Left kidney (tissue), 8 donors: ENCODE results near the gene USP17L30. TPM values are rescaled to one million over a fixed set of nuclear protein-coding genes. Genes with fewer than 3 reads are reported as not detected.
"Not testable (repeated sequence)": the region's sequence is repeated elsewhere in the genome, so short reads cannot be mapped to it uniquely, and the experiment has no call there.

Experiments
- DNase-seq: peaks from one replicate; pipeline ENCODE4 v3.0.0-alpha.2; 2013
- long read RNA-seq, 8 donors: transcript quantifications; one replicate each; lab custom pipeline, GENCODE V29; 2026
- polyA plus RNA-seq: library from polyadenylated mRNA; unstranded; fragments of 120-200 nt; gene quantifications from one replicate; pipeline ENCODE4 v1.2.1, GENCODE V29; 2013; ENCODE audit not compliant: insufficient read length

Gene USP17L30
- polyA plus RNA-seq = not detected
- long read RNA-seq, donor 1 = 0 reads
- long read RNA-seq, donor 2 = 0 reads
- long read RNA-seq, donor 3 = 0 reads
- long read RNA-seq, donor 4 = 0 reads
- long read RNA-seq, donor 5 = 0 reads
- long read RNA-seq, donor 6 = 0 reads
- long read RNA-seq, donor 7 = 0 reads
- long read RNA-seq, donor 8 = 0 reads

GRCh38 chr4:9362829-9363228 lies at the start of gene USP17L30:
Gene USP17L30, plus strand, starts transcription at chr4:9363129. Its CDS starts 0 bp downstream, at chr4:9363129.
- not testable (repeated sequence) for DNase-seq

- not testable (repeated sequence) for DNase-seq
Observed at GRCh38 chr4:9324191-9324590, 38.7 kb upstream of the USP17L30 start.

- DNase-seq = not testable (repeated sequence)
Observed at GRCh38 chr4:9324865-9325264, 38.1 kb upstream of the USP17L30 start, which contains the start of gene USP17L24. Gene USP17L24, plus strand, starts transcription at chr4:9325165. Its CDS starts 0 bp downstream, at chr4:9325165.

GRCh38 chr4:9329611-9330010 lies 33.3 kb upstream of the USP17L30 start, which contains the start of gene USP17L25:
Gene USP17L25, plus strand, starts transcription at chr4:9329911. Its CDS starts 0 bp downstream, at chr4:9329911.
- not testable (repeated sequence) for DNase-seq

GRCh38 chr4:9334358-9334757 lies 28.6 kb upstream of the USP17L30 start, which contains the start of gene USP17L26:
Gene USP17L26, plus strand, starts transcription at chr4:9334658. Its CDS starts 0 bp downstream, at chr4:9334658.
- DNase-seq = not testable (repeated sequence)

GRCh38 chr4:9339103-9339502 lies 23.8 kb upstream of the USP17L30 start, which contains the start of gene USP17L5:
Gene USP17L5, plus strand, starts transcription at chr4:9339403. Its CDS starts 0 bp downstream, at chr4:9339403.
- not testable (repeated sequence) for DNase-seq

- DNase-seq = not testable (repeated sequence)
Observed at GRCh38 chr4:9343848-9344247, 19.1 kb upstream of the USP17L30 start, which contains the start of gene USP17L27. Gene USP17L27, plus strand, starts transcription at chr4:9344148. Its CDS starts 0 bp downstream, at chr4:9344148.

- DNase-seq = not testable (repeated sequence)
Observed at GRCh38 chr4:9348593-9348992, 14.3 kb upstream of the USP17L30 start, which contains the start of gene USP17L28. Gene USP17L28, plus strand, starts transcription at chr4:9348893. Its CDS starts 0 bp downstream, at chr4:9348893.

GRCh38 chr4:9350866-9351265 lies 12.1 kb upstream of the USP17L30 start:
- not testable (repeated sequence) for DNase-seq

- not testable (repeated sequence) for DNase-seq
Observed at GRCh38 chr4:9353338-9353737, 9.6 kb upstream of the USP17L30 start, which contains the start of gene USP17L29. Gene USP17L29, plus strand, starts transcription at chr4:9353638. Its CDS starts 0 bp downstream, at chr4:9353638.

GRCh38 chr4:9379881-9380280 lies 17.0 kb downstream of the USP17L30 start:
- DNase-seq = not testable (repeated sequence)

GRCh38 chr4:9381012-9381534 lies 18.1 kb downstream of the USP17L30 start:
- peak; percentile 3 for DNase-seq

GRCh38 chr4:9384126-9384525 lies 21.2 kb downstream of the USP17L30 start:
- no peak for DNase-seq

GRCh38 chr4:9389001-9389400 lies 26.1 kb downstream of the USP17L30 start:
- not testable (repeated sequence) for DNase-seq

GRCh38 chr4:9405774-9406173 lies 42.8 kb downstream of the USP17L30 start:
- not testable (repeated sequence) for DNase-seq

- DNase-seq = not testable (repeated sequence)
Observed at GRCh38 chr4:9406491-9406890, 43.6 kb downstream of the USP17L30 start.

GRCh38 chr4:9409793-9410192 lies 46.9 kb downstream of the USP17L30 start:
- no peak for DNase-seq

Other genes starting within 250 kb of the USP17L30 start
- gene FAM90A26, start 192.7 kb upstream of the USP17L30 start, polyA plus RNA-seq = 0.22 TPM
- not detected for gene USP17L10, start 152.5 kb upstream of the USP17L30 start, polyA plus RNA-seq
- gene USP17L11, start 147.7 kb upstream of the USP17L30 start, polyA plus RNA-seq = not detected
- not detected for gene USP17L12, start 143.0 kb upstream of the USP17L30 start, polyA plus RNA-seq
- gene USP17L13, start 138.2 kb upstream of the USP17L30 start, polyA plus RNA-seq = not detected
- gene USP17L15, start 128.7 kb upstream of the USP17L30 start, polyA plus RNA-seq = not detected
- gene USP17L17, start 119.2 kb upstream of the USP17L30 start, polyA plus RNA-seq = not detected
- gene USP17L18, start 114.5 kb upstream of the USP17L30 start, polyA plus RNA-seq = not detected
- not detected for gene USP17L19, start 109.8 kb upstream of the USP17L30 start, polyA plus RNA-seq
- gene USP17L20, start 105.0 kb upstream of the USP17L30 start, polyA plus RNA-seq = not detected
- gene USP17L21, start 100.3 kb upstream of the USP17L30 start, polyA plus RNA-seq = not detected
- not detected for gene USP17L22, start 95.5 kb upstream of the USP17L30 start, polyA plus RNA-seq
- not detected for gene USP17L24, start 38.0 kb upstream of the USP17L30 start, polyA plus RNA-seq
- not detected for gene USP17L25, start 33.2 kb upstream of the USP17L30 start, polyA plus RNA-seq
- not detected for gene USP17L26, start 28.5 kb upstream of the USP17L30 start, polyA plus RNA-seq
- gene USP17L5, start 23.7 kb upstream of the USP17L30 start, polyA plus RNA-seq = not detected
- gene USP17L27, start 19.0 kb upstream of the USP17L30 start, polyA plus RNA-seq = not detected
- gene USP17L28, start 14.2 kb upstream of the USP17L30 start, polyA plus RNA-seq = not detected
- gene USP17L29, start 9.5 kb upstream of the USP17L30 start, polyA plus RNA-seq = not detected
- not detected for gene DEFB131A, start 81.3 kb downstream of the USP17L30 start, polyA plus RNA-seq